ENCODE results near the gene CPA5. TPM values are rescaled to one million over a fixed set of nuclear protein-coding genes. Genes with fewer than 3 reads are reported as not detected.

The CPA5 gene
- total and polyA plus RNA-seq, 7 donors = 0.42 to 5.2 (median 1.0) TPM; not detected in 1

DNA sequence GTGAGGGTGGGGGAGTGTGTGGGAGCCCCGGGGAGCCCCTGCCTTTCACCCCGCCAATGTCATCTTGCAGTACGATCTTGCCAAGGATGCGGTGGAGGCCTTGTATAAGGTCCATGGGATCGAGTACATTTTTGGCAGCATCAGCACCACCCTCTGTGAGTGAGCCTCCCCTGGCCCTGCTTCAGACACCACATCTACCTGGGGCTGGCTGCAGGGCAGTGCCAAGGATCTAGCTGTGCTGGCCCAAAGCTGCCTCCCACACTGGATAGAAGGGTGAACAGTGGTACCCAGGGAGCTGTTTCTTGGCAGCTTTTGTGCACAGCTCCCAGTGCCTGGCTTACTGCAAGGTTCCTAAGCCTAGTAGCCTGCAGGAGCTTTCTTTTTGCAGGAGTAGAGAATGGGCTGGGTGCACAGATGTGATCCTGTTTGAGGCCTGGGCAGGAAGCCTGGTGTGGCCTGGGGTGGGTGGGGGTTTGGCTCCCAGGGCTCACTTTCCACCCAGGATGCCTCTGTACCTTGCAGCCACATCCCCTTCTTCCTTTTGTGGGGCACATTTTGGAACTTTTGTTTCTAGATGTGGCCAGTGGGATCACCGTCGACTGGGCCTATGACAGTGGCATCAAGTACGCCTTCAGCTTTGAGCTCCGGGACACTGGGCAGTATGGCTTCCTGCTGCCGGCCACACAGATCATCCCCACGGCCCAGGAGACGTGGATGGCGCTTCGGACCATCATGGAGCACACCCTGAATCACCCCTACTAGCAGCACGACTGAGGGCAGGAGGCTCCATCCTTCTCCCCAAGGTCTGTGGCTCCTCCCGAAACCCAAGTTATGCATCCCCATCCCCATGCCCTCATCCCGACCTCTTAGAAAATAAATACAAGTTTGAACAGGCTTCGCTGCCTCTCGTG lies 23.5 kb downstream of the CPA5 start:
- no peak for ATAC-seq
- Histone ChIP-seq H3K4me1 (peaks cover 57% of the 10 kb centered on the region), H3K27me3 (ENCODE audit: insufficient read depth in 3 of 3, low read length in 2 of 3) (no peaks in the 10 kb centered on the region), H3K9me3 (no peaks in the 10 kb centered on the region), H3K36me3 (ENCODE audit: insufficient read depth in 1 of 2, low read depth in 1 of 2) (no peaks in the 10 kb centered on the region), H3K4me3 (no peak overlapping the region), H3K27ac (peak overlapping the region; percentile 58)
- TF ChIP-seq CTCF (IDR thresholded peaks at IDR 0.05) = no peak
- intact Hi-C loops (cut with DNase I) = no loop called here
- WGBS, 3 donors = 79 to 92% (median 86%) methylated on average over 19 of the region's 19 CpGs
- no peak for DNase-seq

GRCh38 chr7:130369110-130369711 lies 24.6 kb downstream of the CPA5 start:
- H3K36me3 ChIP-seq (ENCODE audit: insufficient read depth in 1 of 2, low read depth in 1 of 2) = no peaks in the 10 kb centered on the region
- WGBS, 3 donors = 33 to 55% (median 42%) methylated on average over 10 of the region's 10 CpGs
- DNase-seq = no peak
- H3K4me1 ChIP-seq = peaks cover 61% of the 10 kb centered on the region
- peak in 3 of 4 donors; percentile 34 to 45 (median 35) for ATAC-seq
- H3K4me3 ChIP-seq = peak overlapping the region; percentile 34
- H3K27me3 ChIP-seq (ENCODE audit: insufficient read depth in 3 of 3, low read length in 2 of 3) = no peaks in the 10 kb centered on the region
- no peak for TF ChIP-seq CTCF (IDR thresholded peaks at IDR 0.05)
- H3K27ac ChIP-seq = peak overlapping the region; percentile 58
- H3K9me3 ChIP-seq = no peaks in the 10 kb centered on the region
- intact Hi-C loops (cut with DNase I) = no loop called here

DNA sequence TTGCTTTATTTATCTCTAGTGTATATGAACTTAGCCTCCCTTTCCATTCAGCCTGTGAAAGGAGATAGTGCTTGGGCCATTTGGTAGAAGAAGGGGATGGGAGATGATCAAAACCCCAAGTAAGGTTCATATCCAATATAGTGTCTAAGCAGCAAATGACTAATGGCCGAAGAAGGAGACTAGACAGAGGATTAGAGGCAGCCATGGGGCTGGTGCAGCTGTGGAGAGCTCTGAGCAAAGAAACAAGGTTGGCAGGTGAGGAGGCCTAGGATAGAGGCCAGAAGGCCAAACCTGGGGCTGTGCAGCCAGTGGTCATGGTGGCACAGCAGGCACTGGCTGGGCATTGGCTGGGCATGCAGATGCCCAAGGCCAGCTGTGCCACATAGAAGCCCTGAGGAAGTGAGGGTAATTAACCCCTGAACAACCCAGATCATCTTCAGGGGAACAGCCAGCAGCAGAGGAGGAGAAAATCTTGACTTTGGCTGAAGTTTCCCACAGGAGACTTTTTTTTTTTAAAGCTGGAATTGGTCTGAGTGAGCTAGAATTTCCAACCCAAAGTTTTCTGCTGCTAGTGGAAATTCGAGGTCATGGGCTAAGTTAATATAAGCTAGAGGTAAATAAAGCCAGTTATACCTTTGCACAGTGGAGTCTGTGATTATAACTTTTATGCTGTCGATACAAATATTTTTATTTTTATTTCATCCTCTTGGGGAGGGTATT lies 25.4 kb downstream of the CPA5 start:
- 43 to 64% (median 45%) methylated on average over 3 of the region's 3 CpGs for WGBS, 3 donors
- no peak overlapping the region for H3K4me3 ChIP-seq
- DNase-seq = no peak
- H3K27me3 ChIP-seq (ENCODE audit: insufficient read depth in 3 of 3, low read length in 2 of 3) = no peaks in the 10 kb centered on the region
- H3K27ac ChIP-seq = peak overlapping the region; percentile 58
- H3K36me3 ChIP-seq (ENCODE audit: insufficient read depth in 1 of 2, low read depth in 1 of 2) = no peaks in the 10 kb centered on the region
- TF ChIP-seq CTCF (IDR thresholded peaks at IDR 0.05) = no peak
- peaks cover 57% of the 10 kb centered on the region for H3K4me1 ChIP-seq
- intact Hi-C loops (cut with DNase I) = no loop called here
- H3K9me3 ChIP-seq = no peaks in the 10 kb centered on the region
- ATAC-seq = no peak

- no peak overlapping the region for H3K4me3 ChIP-seq
- H3K36me3 ChIP-seq (ENCODE audit: insufficient read depth in 1 of 2, low read depth in 1 of 2) = no peaks in the 10 kb centered on the region
- intact Hi-C loops (cut with DNase I) = no loop called here
- H3K27me3 ChIP-seq (ENCODE audit: insufficient read depth in 3 of 3, low read length in 2 of 3) = no peaks in the 10 kb centered on the region
- peak; percentile 82 to 87 for DNase-seq
- 55 to 70% (median 55%) methylated on average over 3 of the region's 3 CpGs for WGBS, 3 donors
- no peaks in the 10 kb centered on the region for H3K9me3 ChIP-seq
- TF ChIP-seq CTCF (IDR thresholded peaks at IDR 0.05) = no peak
- H3K27ac ChIP-seq = peak overlapping the region; percentile 9
- peaks cover 46% of the 10 kb centered on the region for H3K4me1 ChIP-seq
- ATAC-seq = peak in 1 of 4 donors; percentile 9
Measured at GRCh38 chr7:130371046-130371445, 26.4 kb downstream of the CPA5 start.
